Neural crest cell (in vitro differentiated cells): ENCODE results near the gene ARMH3. TPM values are rescaled to one million over a fixed set of nuclear protein-coding genes. Genes with fewer than 3 reads are reported as not detected.
A peak's percentile ranks its signal among the peaks of the same experiment; 100 is the strongest.

Experiments used
- DNase-seq: peaks from one replicate; pipeline ENCODE4 v3.0.0; 2021; ENCODE audit warnings: low read depth, mixed read lengths, low spot score
- H3K27ac Mint-ChIP-seq: one replicate; pipeline ENCODE4 v1.8.0; 2021; ENCODE audit warnings: mild to moderate bottlenecking, mixed read lengths; ENCODE audit not compliant: unreplicated experiment
- H3K27me3 Mint-ChIP-seq: 2 replicates; pipeline ENCODE4 v1.8.0; 2021; ENCODE audit warnings: low read depth, mild to moderate bottlenecking, mixed read lengths
- H3K36me3 Mint-ChIP-seq: 2 replicates; pipeline ENCODE4 v1.8.0; 2021; ENCODE audit warnings: low read depth, mild to moderate bottlenecking, mixed read lengths
- H3K4me1 Mint-ChIP-seq: 2 replicates; pipeline ENCODE4 v1.8.0; 2021; ENCODE audit warnings: mixed read lengths
- H3K4me3 Mint-ChIP-seq: one replicate; pipeline ENCODE4 v1.8.0; 2021; ENCODE audit warnings: mild to moderate bottlenecking, mixed read lengths
- H3K9me3 Mint-ChIP-seq: 2 replicates; pipeline ENCODE4 v1.8.0; 2021; ENCODE audit warnings: mixed read lengths
- total RNA-seq: library from RNA; stranded (reverse); gene quantifications from 2 replicates; pipeline ENCODE4 v1.2.1, GENCODE V29; 2021
- TF ChIP-seq, protein P1 (sequence below): fragments of 200-600 bp; sonication (generic); conservative IDR thresholded peaks from 2 replicates; pipeline ENCODE4 v1.5.0; 2021; ENCODE audit warnings: antibody characterized with exemption, mild to moderate bottlenecking

Gene ARMH3
- total RNA-seq, 1 donor from 2014 or later, result 24.4 TPM

DNA sequence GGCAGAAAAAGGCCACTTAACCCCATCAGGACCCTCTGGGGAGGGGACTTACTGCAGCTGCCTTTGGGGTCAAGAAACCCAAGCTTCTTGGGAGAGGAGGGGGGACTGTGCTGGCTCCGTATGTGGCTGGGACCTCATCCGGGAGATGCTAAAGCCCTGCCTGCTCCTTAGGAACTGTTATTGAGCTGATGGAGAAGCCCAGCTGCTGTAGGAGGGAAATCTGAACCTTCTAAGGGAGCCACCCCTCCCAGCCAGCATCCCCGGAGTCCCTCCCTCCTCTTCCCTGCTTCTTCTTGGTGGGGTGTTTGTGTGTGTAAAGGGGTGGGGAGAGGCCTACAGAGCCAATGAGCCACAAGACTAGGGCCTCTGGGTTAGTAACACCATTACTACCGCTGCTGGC, 220.6 kb downstream of the ARMH3 start:
- Mint-ChIP-seq H3K4me3 (peak overlapping the region; percentile 39), H3K27me3 (peaks cover 3% of the 10 kb centered on the region), H3K27ac (no peak overlapping the region), H3K9me3 (no peaks in the 10 kb centered on the region), H3K4me1 (peaks cover 43% of the 10 kb centered on the region), H3K36me3 (no peaks in the 10 kb centered on the region)
- no peak for DNase-seq
- TF ChIP-seq, protein P1, sequence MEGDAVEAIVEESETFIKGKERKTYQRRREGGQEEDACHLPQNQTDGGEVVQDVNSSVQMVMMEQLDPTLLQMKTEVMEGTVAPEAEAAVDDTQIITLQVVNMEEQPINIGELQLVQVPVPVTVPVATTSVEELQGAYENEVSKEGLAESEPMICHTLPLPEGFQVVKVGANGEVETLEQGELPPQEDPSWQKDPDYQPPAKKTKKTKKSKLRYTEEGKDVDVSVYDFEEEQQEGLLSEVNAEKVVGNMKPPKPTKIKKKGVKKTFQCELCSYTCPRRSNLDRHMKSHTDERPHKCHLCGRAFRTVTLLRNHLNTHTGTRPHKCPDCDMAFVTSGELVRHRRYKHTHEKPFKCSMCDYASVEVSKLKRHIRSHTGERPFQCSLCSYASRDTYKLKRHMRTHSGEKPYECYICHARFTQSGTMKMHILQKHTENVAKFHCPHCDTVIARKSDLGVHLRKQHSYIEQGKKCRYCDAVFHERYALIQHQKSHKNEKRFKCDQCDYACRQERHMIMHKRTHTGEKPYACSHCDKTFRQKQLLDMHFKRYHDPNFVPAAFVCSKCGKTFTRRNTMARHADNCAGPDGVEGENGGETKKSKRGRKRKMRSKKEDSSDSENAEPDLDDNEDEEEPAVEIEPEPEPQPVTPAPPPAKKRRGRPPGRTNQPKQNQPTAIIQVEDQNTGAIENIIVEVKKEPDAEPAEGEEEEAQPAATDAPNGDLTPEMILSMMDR, result no peak

DNA sequence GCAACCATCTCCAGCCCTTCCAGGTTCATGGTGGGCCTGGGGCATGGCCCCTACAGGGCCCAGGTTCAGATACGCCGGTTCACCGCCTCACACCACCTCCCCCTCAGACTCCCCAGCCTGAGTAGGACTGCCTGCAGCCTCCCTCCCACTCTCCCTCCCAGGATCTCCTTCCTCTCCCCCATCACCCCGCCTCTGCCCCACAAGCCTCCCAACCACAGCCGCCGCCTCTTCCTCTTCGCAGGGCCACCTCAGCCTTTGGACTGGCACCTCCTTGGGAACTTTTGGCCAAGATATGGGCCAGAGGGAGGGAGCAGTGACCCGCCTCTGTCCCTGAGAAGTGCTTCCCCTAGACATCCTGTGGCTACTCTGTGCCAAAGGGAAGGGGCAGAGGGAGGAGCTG, 221.6 kb downstream of the ARMH3 start:
- Mint-ChIP-seq H3K4me1 (peaks cover 42% of the 10 kb centered on the region), H3K27me3 (no peaks in the 10 kb centered on the region), H3K4me3 (no peak overlapping the region), H3K9me3 (no peaks in the 10 kb centered on the region), H3K27ac (no peak overlapping the region), H3K36me3 (no peaks in the 10 kb centered on the region)
- TF ChIP-seq, protein P1, result no peak
- no peak for DNase-seq

DNA sequence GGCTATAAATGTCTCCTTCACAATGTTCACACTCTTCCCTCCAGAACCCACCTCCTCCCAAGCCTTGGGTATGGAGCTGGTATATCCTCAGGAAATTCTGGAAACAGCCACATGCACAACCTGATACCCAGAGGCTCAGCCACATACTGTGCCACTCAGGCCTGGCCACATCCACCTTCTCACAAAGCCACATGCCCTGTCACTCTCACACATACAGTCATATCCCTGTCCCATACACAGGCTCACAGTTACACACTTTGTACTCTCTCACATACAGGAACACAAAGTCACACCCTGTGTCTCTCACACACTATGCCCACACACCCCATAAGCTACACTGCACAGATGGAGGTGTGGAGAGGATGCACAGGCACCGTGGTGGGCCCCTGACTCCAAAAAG, 222.5 kb downstream of the ARMH3 start:
- Mint-ChIP-seq H3K27ac (no peak overlapping the region), H3K4me1 (peaks cover 36% of the 10 kb centered on the region), H3K4me3 (peak overlapping the region; percentile 49)

DNA sequence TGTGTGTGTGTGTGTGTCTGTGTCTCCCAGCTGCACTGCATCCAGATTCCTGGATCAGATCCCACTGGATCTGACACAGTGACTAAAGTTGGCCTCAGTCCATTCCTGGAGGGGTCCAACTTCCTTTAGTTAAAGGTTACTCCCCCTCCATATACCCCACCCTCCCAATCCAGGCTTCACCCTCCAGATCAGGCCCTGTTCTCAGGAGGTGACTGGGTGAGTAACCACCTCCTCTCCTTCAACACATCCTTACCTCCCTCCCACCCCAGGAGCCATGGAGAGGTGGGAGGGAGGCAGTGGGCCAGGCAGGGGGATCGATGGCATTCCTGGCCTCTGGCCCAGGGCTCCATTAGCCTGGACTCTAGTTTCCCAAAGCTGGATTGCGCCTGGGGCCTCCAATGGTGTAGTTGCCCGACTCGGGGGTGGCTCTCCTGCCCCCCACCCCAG, 223.6 kb downstream of the ARMH3 start:
- no peak overlapping the region for H3K27ac Mint-ChIP-seq
- H3K4me3 Mint-ChIP-seq, result peak overlapping the region; percentile 81
- TF ChIP-seq, protein P1, result no peak
- H3K9me3 Mint-ChIP-seq, result no peaks in the 10 kb centered on the region
- no peak for DNase-seq
- no peaks in the 10 kb centered on the region for H3K36me3 Mint-ChIP-seq
- no peaks in the 10 kb centered on the region for H3K27me3 Mint-ChIP-seq
- H3K4me1 Mint-ChIP-seq, result peaks cover 36% of the 10 kb centered on the region

More for the DNA sequence above, 222.5 kb downstream of the ARMH3 start:
- H3K36me3 Mint-ChIP-seq, result no peaks in the 10 kb centered on the region
- TF ChIP-seq, protein P1, result no peak
- no peaks in the 10 kb centered on the region for H3K27me3 Mint-ChIP-seq
- no peak for DNase-seq
- no peaks in the 10 kb centered on the region for H3K9me3 Mint-ChIP-seq

DNA sequence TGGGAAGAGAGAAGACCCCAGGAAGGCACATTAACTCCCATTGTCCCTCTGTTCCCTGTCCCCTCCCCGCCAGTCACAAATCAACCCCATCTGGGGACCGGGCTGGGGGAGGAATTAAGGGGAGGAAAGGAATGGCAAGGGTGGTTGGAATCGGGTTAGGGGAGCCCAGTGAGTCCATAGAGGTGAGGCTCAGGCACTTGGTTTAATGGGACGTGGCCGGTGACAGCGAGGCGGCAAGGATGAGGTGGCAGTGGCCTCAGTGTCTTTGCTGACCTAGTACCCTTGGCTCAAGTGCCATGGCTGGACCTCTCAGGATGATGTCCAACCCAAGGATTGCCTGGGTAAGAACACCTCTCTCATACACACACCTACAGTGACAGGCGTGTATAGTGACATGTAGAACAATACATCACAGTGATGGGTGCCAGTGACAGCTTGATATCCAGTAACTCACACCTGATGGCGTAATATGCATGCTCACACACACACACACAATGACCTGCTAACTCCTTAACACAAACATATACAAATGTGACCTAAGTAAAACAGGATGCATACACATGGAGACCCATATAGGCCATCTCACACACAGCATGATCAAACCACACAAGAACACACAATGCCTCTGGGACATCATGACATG, 224.7 kb downstream of the ARMH3 start:
- DNase-seq, result no peak
- H3K27ac Mint-ChIP-seq, result no peak overlapping the region
- TF ChIP-seq, protein P1, result no peak
- no peaks in the 10 kb centered on the region for H3K27me3 Mint-ChIP-seq
- H3K4me1 Mint-ChIP-seq, result peaks cover 36% of the 10 kb centered on the region
- peak overlapping the region; percentile 72 for H3K4me3 Mint-ChIP-seq
- peaks cover 4% of the 10 kb centered on the region for H3K36me3 Mint-ChIP-seq
- no peaks in the 10 kb centered on the region for H3K9me3 Mint-ChIP-seq
